Stomach (tissue), 4 donors: ENCODE results near the gene ANKFY1.

Experiments used
- POLR2A ChIP-seq, 4 donors: fragments of 450-650 bp; IDR thresholded peaks; one replicate each; pipeline ENCODE4 v1.6.1; 2016; ENCODE audit warnings: antibody characterized with exemption in 4 of 4, control low read depth in 2 of 4, mild to moderate bottlenecking in 1 of 4, moderate library complexity in 1 of 4
- POLR2AphosphoS5 ChIP-seq, 3 donors: sonication (generic); formaldehyde crosslinking; IDR thresholded peaks; one replicate each; pipeline ENCODE4 v1.6.1; 2016; ENCODE audit warnings: antibody characterized with exemption in 3 of 3
- TF ChIP-seq, protein P1 (sequence below), 7 experiments: fragments of 450-650 bp in 4 of 7; fragments of 200-600 bp in 3 of 7; sonication (generic) in 3 of 7; IDR thresholded peaks; one replicate each; pipeline ENCODE4 v1.5.1; 2016 to 2019; ENCODE audit warnings: antibody characterized with exemption in 7 of 7, control low read depth in 2 of 7, mild to moderate bottlenecking in 1 of 7

DNA sequence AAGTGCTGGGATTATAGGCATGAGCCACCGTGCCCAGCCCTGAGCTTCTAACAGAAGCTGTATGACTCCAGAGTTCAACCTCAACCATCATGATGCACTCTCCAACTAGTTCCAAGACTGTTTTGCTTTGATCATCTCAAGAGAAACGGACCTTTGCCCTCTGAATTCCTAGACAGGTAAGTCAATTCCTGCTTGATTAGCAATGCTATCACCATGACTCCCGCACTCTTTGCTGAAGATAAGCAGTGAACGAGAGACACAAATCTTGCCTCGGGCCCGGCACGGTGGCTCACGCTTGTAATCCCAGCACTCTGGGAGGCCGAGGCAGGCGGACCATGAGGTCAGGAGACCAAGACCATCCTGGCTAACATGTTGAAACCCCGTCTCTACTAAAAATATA, 22.2 kb downstream of the ANKFY1 start:
- TF ChIP-seq, protein P1, sequence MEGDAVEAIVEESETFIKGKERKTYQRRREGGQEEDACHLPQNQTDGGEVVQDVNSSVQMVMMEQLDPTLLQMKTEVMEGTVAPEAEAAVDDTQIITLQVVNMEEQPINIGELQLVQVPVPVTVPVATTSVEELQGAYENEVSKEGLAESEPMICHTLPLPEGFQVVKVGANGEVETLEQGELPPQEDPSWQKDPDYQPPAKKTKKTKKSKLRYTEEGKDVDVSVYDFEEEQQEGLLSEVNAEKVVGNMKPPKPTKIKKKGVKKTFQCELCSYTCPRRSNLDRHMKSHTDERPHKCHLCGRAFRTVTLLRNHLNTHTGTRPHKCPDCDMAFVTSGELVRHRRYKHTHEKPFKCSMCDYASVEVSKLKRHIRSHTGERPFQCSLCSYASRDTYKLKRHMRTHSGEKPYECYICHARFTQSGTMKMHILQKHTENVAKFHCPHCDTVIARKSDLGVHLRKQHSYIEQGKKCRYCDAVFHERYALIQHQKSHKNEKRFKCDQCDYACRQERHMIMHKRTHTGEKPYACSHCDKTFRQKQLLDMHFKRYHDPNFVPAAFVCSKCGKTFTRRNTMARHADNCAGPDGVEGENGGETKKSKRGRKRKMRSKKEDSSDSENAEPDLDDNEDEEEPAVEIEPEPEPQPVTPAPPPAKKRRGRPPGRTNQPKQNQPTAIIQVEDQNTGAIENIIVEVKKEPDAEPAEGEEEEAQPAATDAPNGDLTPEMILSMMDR (IDR thresholded peaks at IDR 0.05), result no peak
- TF ChIP-seq POLR2AphosphoS5 (IDR thresholded peaks at IDR 0.05) (no peak), POLR2A (IDR thresholded peaks at IDR 0.05) (no peak)
